ENCODE measurements around the gene SFRP5.

SFRP5 gene

GRCh38 chr10:97785731-97786130, 13.9 kb upstream of the SFRP5 start:
- DNase-seq (ENCODE audit: low read depth), result no peak

GRCh38 chr10:97785231-97785630, 13.4 kb upstream of the SFRP5 start:
- DNase-seq (ENCODE audit: low read depth), result no peak

GRCh38 chr10:97784200-97784810, 12.5 kb upstream of the SFRP5 start:
- DNase-seq (ENCODE audit: low read depth), result no peak

GRCh38 chr10:97782455-97783228, 10.8 kb upstream of the SFRP5 start:
- DNase-seq (ENCODE audit: low read depth), result no peak

- no peak for DNase-seq (ENCODE audit: low read depth)
Observed at GRCh38 chr10:97781618-97782331, 10.0 kb upstream of the SFRP5 start.

- no peak for DNase-seq (ENCODE audit: low read depth)
Observed at GRCh38 chr10:97780841-97781617, 9.2 kb upstream of the SFRP5 start.

- DNase-seq (ENCODE audit: low read depth), result no peak
Observed at GRCh38 chr10:97779975-97780374, 8.2 kb upstream of the SFRP5 start.

GRCh38 chr10:97779492-97779891, 7.7 kb upstream of the SFRP5 start:
- no peak for DNase-seq (ENCODE audit: low read depth)

GRCh38 chr10:97778452-97779302, 6.9 kb upstream of the SFRP5 start:
- DNase-seq (ENCODE audit: low read depth), result no peak

GRCh38 chr10:97777143-97777542, 5.3 kb upstream of the SFRP5 start:
- DNase-seq (ENCODE audit: low read depth), result no peak

- DNase-seq (ENCODE audit: low read depth), result no peak
Observed at GRCh38 chr10:97774811-97775294, 3.1 kb upstream of the SFRP5 start.

GRCh38 chr10:97773096-97773495, 1.3 kb upstream of the SFRP5 start:
- DNase-seq (ENCODE audit: low read depth), result no peak

GRCh38 chr10:97771055-97771891, 526 bp downstream of the SFRP5 start:
- no peak for DNase-seq (ENCODE audit: low read depth)

- DNase-seq (ENCODE audit: low read depth), result no peak
Observed at GRCh38 chr10:97770255-97770654, 1.5 kb downstream of the SFRP5 start.

GRCh38 chr10:97768322-97769315, 3.2 kb downstream of the SFRP5 start:
- no peak for DNase-seq (ENCODE audit: low read depth)

- DNase-seq (ENCODE audit: low read depth), result no peak
Observed at GRCh38 chr10:97766996-97767924, 4.5 kb downstream of the SFRP5 start.

GRCh38 chr10:97766106-97766810, 5.5 kb downstream of the SFRP5 start:
- DNase-seq (ENCODE audit: low read depth), result no peak
